ENCODE results near the gene RPL11.
A peak's percentile ranks its signal among the peaks of the same experiment; 100 is the strongest.
"Not testable (repeated sequence)": the region's sequence is repeated elsewhere in the genome, so short reads cannot be mapped to it uniquely, and the experiment has no call there.

The RPL11 gene

GRCh38 chr1:23691499-23692307 is at the start of gene RPL11:
RPL11 (plus strand) TSS chr1:23691806; CDS start chr1:23691824, 18 bp downstream.
- peak; percentile 96 for DNase-seq

GRCh38 chr1:23643736-23644554 is 47.7 kb upstream of the RPL11 start:
- DNase-seq: peak; percentile 46

- peak; percentile 26 for DNase-seq
Observed at GRCh38 chr1:23644555-23644866, 47.1 kb upstream of the RPL11 start.

GRCh38 chr1:23645338-23645737 is 46.3 kb upstream of the RPL11 start:
- no peak for DNase-seq

GRCh38 chr1:23646091-23646490 is 45.5 kb upstream of the RPL11 start:
- no peak for DNase-seq

GRCh38 chr1:23646541-23646940 is 45.1 kb upstream of the RPL11 start:
- DNase-seq: no peak

- DNase-seq: no peak
Observed at GRCh38 chr1:23648576-23648975, 43.0 kb upstream of the RPL11 start.

- not testable (repeated sequence) for DNase-seq
Observed at GRCh38 chr1:23649157-23649556, 42.4 kb upstream of the RPL11 start.

GRCh38 chr1:23650344-23650990 is 41.1 kb upstream of the RPL11 start:
- DNase-seq: no peak

- DNase-seq: no peak
Observed at GRCh38 chr1:23651069-23651808, 40.4 kb upstream of the RPL11 start.

- peak; percentile 39 for DNase-seq
Observed at GRCh38 chr1:23657659-23658275, 33.8 kb upstream of the RPL11 start.

GRCh38 chr1:23660671-23661070 is 30.9 kb upstream of the RPL11 start:
- no peak for DNase-seq

- DNase-seq: no peak
Observed at GRCh38 chr1:23661887-23662286, 29.7 kb upstream of the RPL11 start.

GRCh38 chr1:23664837-23665795 is 26.5 kb upstream of the RPL11 start:
- DNase-seq: peak; percentile 44

GRCh38 chr1:23667411-23667810 is 24.2 kb upstream of the RPL11 start:
- no peak for DNase-seq

- no peak for DNase-seq
Observed at GRCh38 chr1:23670709-23671108, 20.9 kb upstream of the RPL11 start.

GRCh38 chr1:23673086-23673813 is 18.4 kb upstream of the RPL11 start:
- DNase-seq: no peak

GRCh38 chr1:23679815-23680214 is 11.8 kb upstream of the RPL11 start:
- no peak for DNase-seq

- DNase-seq: no peak
Observed at GRCh38 chr1:23682946-23683345, 8.7 kb upstream of the RPL11 start.

- DNase-seq: no peak
Observed at GRCh38 chr1:23684415-23684814, 7.2 kb upstream of the RPL11 start.

- not testable (repeated sequence) for DNase-seq
Observed at GRCh38 chr1:23685197-23685596, 6.4 kb upstream of the RPL11 start.
